HCT116 (cell line): ENCODE data around the gene MBD6. TPM values are rescaled to one million over a fixed set of nuclear protein-coding genes. Genes with fewer than 3 reads are reported as not detected.

Source experiments
- ATAC-seq: fragments of 200-7000 bp; cut with Tn5 transposase; 2 replicates; pipeline ENCODE4 v1.9.1; 2020; ENCODE audit warnings: mild to moderate bottlenecking, moderate library complexity
- BruUV-seq: library from RNA; stranded (reverse); fragments of 400-500 nt; replicated peaks from 2 replicates; lab custom pipeline; 2021; lab: Mats Ljungman, UMichigan
- CTCF ChIA-PET: fragments of 300-600 bp; sonication (Branson Sonifier 250); formaldehyde crosslinking; loops from one replicate; lab custom pipeline; 2021; ENCODE audit warnings: antibody characterized with exemption; lab: Charles Lee
- POLR2A ChIA-PET: fragments of 300-600, 350-600 bp; sonication (Branson Sonifier 250); formaldehyde crosslinking; loops from one replicate; lab custom pipeline; 2021; ENCODE audit warnings: antibody characterized with exemption; lab: Charles Lee
- RAD21 ChIA-PET, 2 experiments: fragments of 300-600 bp; sonication (Branson Sonifier 250); formaldehyde crosslinking; loops; one replicate each; lab custom pipeline; 2023; ENCODE audit warnings: low total read pairs in 2 of 2; ENCODE audit not compliant: uncharacterized antibody in 2 of 2, unreplicated experiment in 2 of 2, low non-redundant PET in 1 of 2; lab: Charles Lee
- DNase-seq: peaks from one replicate; pipeline ENCODE4 v3.0.0-alpha.2; 2010; ENCODE audit warnings: low read depth, low spot score
- H2AFZ ChIP-seq: fragments of 200-600 bp; shearing (Covaris generic), sonication (generic); 2 replicates; pipeline ENCODE4 v1.6.1; 2017; ENCODE audit warnings: low read depth, mixed run types, mixed read lengths, antibody characterized with exemption, low read length; ENCODE audit not compliant: poor library complexity, severe bottlenecking
- H3K27ac ChIP-seq: 2 replicates; pipeline ENCODE4 v1.5.1; 2012; ENCODE audit warnings: low read depth, low read length
- H3K27me3 ChIP-seq: fragments of 200-600 bp; sonication (generic); 2 replicates; pipeline ENCODE4 v1.6.1; 2016; ENCODE audit warnings: mixed run types, low read length, mixed read lengths; ENCODE audit not compliant: insufficient read depth
- H3K36me3 ChIP-seq, 2 experiments: fragments of 200-500 bp in 1 of 2; fragments of 200-600 bp in 1 of 2; sonication (Bioruptor generic) in 1 of 2; sonication (generic) in 1 of 2; 2 replicates each; pipeline versions ENCODE4 v1.5.1 to v1.6.1; 2014 to 2016; ENCODE audit warnings: low read length in 2 of 2, inconsistent platforms in 1 of 2, mixed read lengths in 1 of 2, mixed run types in 1 of 2; ENCODE audit not compliant: insufficient read depth in 2 of 2, control insufficient read depth in 1 of 2
- H3K4me1 ChIP-seq, 2 experiments: fragments of 200-600 bp in 1 of 2; sonication (generic) in 1 of 2; 2 replicates each; pipeline versions ENCODE4 v1.5.1 to v1.6.1; 2012 to 2017; ENCODE audit warnings: low read length in 2 of 2, inconsistent platforms in 1 of 2, mild to moderate bottlenecking in 1 of 2, mixed read lengths in 1 of 2, mixed run types in 1 of 2, moderate library complexity in 1 of 2; ENCODE audit not compliant: insufficient read depth in 2 of 2, control insufficient read depth in 1 of 2
- H3K4me2 ChIP-seq: fragments of 200-600 bp; sonication (generic); 2 replicates; pipeline ENCODE4 v1.6.1; 2017; ENCODE audit warnings: mixed run types, low read length, mixed read lengths
- H3K4me3 ChIP-seq, 2 experiments: fragments of 200-600 bp in 1 of 2; sonication (generic) in 1 of 2; replicated peaks in 1 of 2; 2 replicates each; pipeline ENCODE4 v1.5.1; 2011 to 2016; ENCODE audit warnings: low read length in 2 of 2, control low read depth in 1 of 2, low read depth in 1 of 2, mild to moderate bottlenecking in 1 of 2, mixed read lengths in 1 of 2, mixed run types in 1 of 2
- H3K79me2 ChIP-seq: fragments of 200-600 bp; sonication (generic); 2 replicates; pipeline ENCODE4 v1.6.1; 2017; ENCODE audit warnings: mild to moderate bottlenecking, mixed run types, low read length, moderate library complexity, mixed read lengths; ENCODE audit not compliant: insufficient read depth
- H3K9ac ChIP-seq: fragments of 200-600 bp; sonication (generic); 2 replicates; pipeline ENCODE4 v1.6.1; 2016; ENCODE audit warnings: low read length, mixed read lengths
- H3K9me2 ChIP-seq: fragments of 200-600 bp; sonication (generic), shearing (Covaris generic); 2 replicates; pipeline ENCODE4 v1.6.1; 2017; ENCODE audit warnings: mixed run types, mild to moderate bottlenecking, moderate library complexity; ENCODE audit not compliant: insufficient read depth
- H3K9me3 ChIP-seq, 2 experiments: fragments of 200-500 bp in 1 of 2; fragments of 200-600 bp in 1 of 2; sonication (Bioruptor generic) in 1 of 2; sonication (generic) in 1 of 2; 2 replicates each; pipeline ENCODE4 v1.6.1; 2014 to 2017; ENCODE audit warnings: low read length in 2 of 2, mixed read lengths in 2 of 2, inconsistent platforms in 1 of 2, low read depth in 1 of 2, mild to moderate bottlenecking in 1 of 2, mixed run types in 1 of 2, moderate library complexity in 1 of 2; ENCODE audit not compliant: control insufficient read depth in 1 of 2, insufficient read depth in 1 of 2
- H4K20me1 ChIP-seq: fragments of 200-600 bp; sonication (generic), shearing (Covaris generic); 2 replicates; pipeline ENCODE4 v1.6.1; 2017; ENCODE audit warnings: mixed run types, mild to moderate bottlenecking, moderate library complexity; ENCODE audit not compliant: insufficient read depth
- ATF3 ChIP-seq: IDR thresholded peaks from 2 replicates; pipeline ENCODE4 v1.6.1; 2012
- EGR1 ChIP-seq: IDR thresholded peaks from 2 replicates; pipeline ENCODE4 v1.6.1; 2012; ENCODE audit warnings: low read depth
- ELF1 ChIP-seq: IDR thresholded peaks from 2 replicates; pipeline ENCODE4 v1.6.1; 2012; ENCODE audit warnings: low read depth, borderline replicate concordance
- EZH2 ChIP-seq: fragments of 200-600 bp; sonication (generic); IDR thresholded peaks from 2 replicates; pipeline ENCODE4 v1.6.1; 2017; ENCODE audit warnings: antibody characterized with exemption, mixed run types
- EZH2phosphoT487 ChIP-seq: fragments of 200-600 bp; IDR thresholded peaks from 2 replicates; pipeline ENCODE4 v1.6.1; 2018; ENCODE audit warnings: antibody characterized with exemption, borderline replicate concordance
- FOSL1 ChIP-seq: IDR thresholded peaks from 2 replicates; pipeline ENCODE4 v1.6.1; 2012; ENCODE audit warnings: low read depth
- POLR2A ChIP-seq: IDR thresholded peaks from 2 replicates; pipeline ENCODE4 v1.7.0; 2011; ENCODE audit warnings: borderline replicate concordance; ENCODE audit not compliant: insufficient read depth, insufficient read length; ENCODE audit errors: extremely low read depth
- REST ChIP-seq: IDR thresholded peaks from 2 replicates; pipeline ENCODE4 v1.6.1; 2012; ENCODE audit warnings: low read depth
- SP1 ChIP-seq: IDR thresholded peaks from 2 replicates; pipeline ENCODE4 v1.6.1; 2012; ENCODE audit warnings: low read depth
- SRF ChIP-seq: IDR thresholded peaks from 2 replicates; pipeline ENCODE4 v1.6.1; 2012; ENCODE audit warnings: low read depth
- YY1 ChIP-seq: IDR thresholded peaks from 2 replicates; pipeline ENCODE4 v1.6.1; 2011; ENCODE audit warnings: low read length, low read depth, moderate library complexity, mild to moderate bottlenecking; ENCODE audit not compliant: insufficient replicate concordance; ENCODE audit errors: extremely low read depth
- intact Hi-C: fragments of 100-400 bp; cut with micrococcal nuclease; formaldehyde crosslinking; loops from 2 replicates; pipeline ENCODE4 v1.10.0; 2022
- total RNA-seq: library from RNA; stranded (reverse); gene quantifications from one replicate; pipeline ENCODE4 v1.2.1, GENCODE V29; 2021; ENCODE audit not compliant: unreplicated experiment

The MBD6 gene
- total RNA-seq, 1 experiment from 2014 or later, result 70.1 TPM

- Histone ChIP-seq H3K4me1 (peaks cover 4 to 14% of the 10 kb centered on the region in 2 experiments; a peak in 3 of 4 replicates), H3K36me3 (peaks cover 7 to 18% of the 10 kb centered on the region in 2 experiments), H3K79me2 (peaks cover 27% of the 10 kb centered on the region), H3K9me2 (no peaks in the 10 kb centered on the region), H2AFZ (no peak overlapping the region), H3K9ac (no peak overlapping the region), H3K4me3 (no peak overlapping the region), H4K20me1 (no peaks in the 10 kb centered on the region), H3K27me3 (peaks cover 7% of the 10 kb centered on the region), H3K27ac (no peak overlapping the region), H3K9me3 (no peaks in the 10 kb centered on the region), H3K4me2 (no peak overlapping the region)
- DNase-seq, result no peak
- ChIA-PET POLR2A (interaction anchor here (0.8 kb wide), 1 partner anchor 30 kb away, joined by 3 read pairs; the partner anchor contains the start of gene INHBE), CTCF (interaction anchor here (0.8 kb wide), 1 partner anchor 27 kb away, joined by 3 read pairs; no protein-coding TSS in a partner anchor), RAD21 (no interaction called here)
- ATAC-seq, result no peak
- no TSS peak for BruUV-seq
- TF ChIP-seq POLR2A (no peak), YY1 (no peak), EZH2phosphoT487 (no peak), REST (no peak), ELF1 (no peak), SP1 (no peak), ATF3 (no peak), EZH2 (no peak), EGR1 (no peak), SRF (no peak), FOSL1 (no peak)
- intact Hi-C loops, result loop anchor here (2.0 kb wide), 1 partner anchor 27 kb away; the partner anchor contains the start of gene GLI1
Measured at GRCh38 chr12:57485695-57486094, 36.9 kb upstream of the MBD6 start.
